NOMO-1 (cell line): ENCODE measurements around the gene GATA1.

Source experiments
- DNase-seq, 2 experiments: peaks; one replicate each; lab custom pipeline; 2025; ENCODE audit not compliant: unreplicated experiment in 2 of 2; lab: John Stamatoyannopoulos, UW

GATA1 gene

DNA sequence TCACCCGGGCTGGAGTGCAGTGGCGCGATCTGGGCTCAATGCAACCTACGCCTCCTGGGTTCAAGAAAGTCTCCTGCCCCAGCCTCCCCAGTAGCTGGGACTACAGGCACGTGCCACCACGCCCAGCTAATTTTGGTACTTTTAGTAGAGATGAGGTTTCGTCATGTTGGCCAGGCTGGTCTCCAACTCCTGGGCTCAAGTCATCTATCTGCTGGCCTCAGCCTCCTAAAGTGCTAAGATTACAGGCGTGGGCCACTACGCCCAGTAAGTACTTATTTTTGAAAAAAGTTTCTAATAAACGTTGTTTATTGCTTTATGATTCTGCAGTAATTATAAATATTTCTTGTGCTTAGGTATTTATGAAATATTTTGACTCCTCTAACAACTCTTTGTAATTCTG is 53.3 kb downstream of the GATA1 start:
- DNase-seq: no peak
